ENCODE measurements around the gene BOLL. TPM values are rescaled to one million over a fixed set of nuclear protein-coding genes. Genes with fewer than 3 reads are reported as not detected.

The BOLL gene
- total and polyA plus RNA-seq, 12 donors = 0.12 to 0.18 TPM; not detected in 10

DNA sequence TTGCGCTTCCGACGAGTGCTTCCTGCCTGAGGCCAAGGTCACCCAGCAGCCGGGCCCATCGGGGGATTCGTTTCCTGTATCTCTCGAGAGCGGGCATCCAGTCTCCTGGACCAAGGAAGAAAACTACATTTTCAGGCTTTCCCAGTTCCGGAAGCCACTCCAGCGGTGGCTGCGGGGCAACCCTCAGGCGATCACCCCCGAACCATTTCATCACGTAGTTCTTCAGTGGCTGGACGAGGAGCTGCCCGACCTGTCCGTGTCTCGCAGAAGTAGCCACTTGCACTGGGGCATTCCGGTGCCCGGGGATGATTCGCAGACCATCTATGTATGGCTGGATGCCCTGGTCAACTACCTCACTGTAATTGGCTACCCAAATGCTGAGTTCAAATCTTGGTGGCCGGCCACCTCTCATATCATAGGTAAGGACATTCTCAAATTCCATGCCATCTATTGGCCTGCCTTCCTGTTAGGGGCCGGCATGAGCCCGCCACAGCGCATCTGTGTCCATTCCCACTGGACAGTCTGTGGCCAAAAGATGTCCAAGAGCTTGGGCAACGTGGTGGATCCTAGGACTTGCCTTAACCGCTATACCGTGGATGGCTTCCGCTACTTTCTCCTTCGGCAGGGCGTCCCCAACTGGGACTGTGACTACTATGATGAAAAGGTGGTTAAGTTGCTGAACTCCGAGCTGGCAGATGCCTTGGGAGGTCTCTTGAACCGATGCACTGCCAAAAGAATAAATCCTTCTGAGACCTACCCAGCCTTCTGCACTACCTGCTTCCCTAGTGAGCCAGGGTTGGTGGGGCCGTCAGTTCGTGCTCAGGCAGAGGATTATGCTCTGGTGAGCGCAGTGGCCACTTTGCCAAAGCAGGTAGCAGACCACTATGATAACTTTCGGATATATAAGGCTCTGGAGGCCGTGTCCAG is 78.9 kb downstream of the BOLL start:
- Histone ChIP-seq H3K36me3 (peaks cover 0 to 10% (median 0%) of the 10 kb centered on the region in 9 donors), H3K9me3 (no peaks in the 10 kb centered on the region), H3K27ac (peak overlapping the region in 9 of 10 donors; percentile 79 to 91 (median 83)), H3K4me3 (peak overlapping the region; percentile 59 to 99 (median 92)), H3K27me3 (no peaks in the 10 kb centered on the region), H3K4me1 (peaks cover 2 to 50% (median 40%) of the 10 kb centered on the region in 9 donors)
- 13 to 16% methylated on average over 38 of the region's 38 CpGs for WGBS, 2 donors
- intact Hi-C loops (cut with DNase I) = loop anchor here in 9 of 10 donors (2.0 to 10.0 kb wide), 12 partner anchors 71 to 591 kb away; partner anchors contain the start of genes MOB4 (in 5 of the 9), SF3B1 (in 3 of the 9), HSPD1 (in 2 of the 9) and HSPE1 (in 1 of the 9)
- ATAC-seq (peak in 7 of 8 donors; percentile 5 to 51 (median 21)), DNase-seq (peak; percentile 16 to 24)
- TF ChIP-seq, protein P1, sequence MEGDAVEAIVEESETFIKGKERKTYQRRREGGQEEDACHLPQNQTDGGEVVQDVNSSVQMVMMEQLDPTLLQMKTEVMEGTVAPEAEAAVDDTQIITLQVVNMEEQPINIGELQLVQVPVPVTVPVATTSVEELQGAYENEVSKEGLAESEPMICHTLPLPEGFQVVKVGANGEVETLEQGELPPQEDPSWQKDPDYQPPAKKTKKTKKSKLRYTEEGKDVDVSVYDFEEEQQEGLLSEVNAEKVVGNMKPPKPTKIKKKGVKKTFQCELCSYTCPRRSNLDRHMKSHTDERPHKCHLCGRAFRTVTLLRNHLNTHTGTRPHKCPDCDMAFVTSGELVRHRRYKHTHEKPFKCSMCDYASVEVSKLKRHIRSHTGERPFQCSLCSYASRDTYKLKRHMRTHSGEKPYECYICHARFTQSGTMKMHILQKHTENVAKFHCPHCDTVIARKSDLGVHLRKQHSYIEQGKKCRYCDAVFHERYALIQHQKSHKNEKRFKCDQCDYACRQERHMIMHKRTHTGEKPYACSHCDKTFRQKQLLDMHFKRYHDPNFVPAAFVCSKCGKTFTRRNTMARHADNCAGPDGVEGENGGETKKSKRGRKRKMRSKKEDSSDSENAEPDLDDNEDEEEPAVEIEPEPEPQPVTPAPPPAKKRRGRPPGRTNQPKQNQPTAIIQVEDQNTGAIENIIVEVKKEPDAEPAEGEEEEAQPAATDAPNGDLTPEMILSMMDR (IDR thresholded peaks at IDR 0.05) = no peak

DNA sequence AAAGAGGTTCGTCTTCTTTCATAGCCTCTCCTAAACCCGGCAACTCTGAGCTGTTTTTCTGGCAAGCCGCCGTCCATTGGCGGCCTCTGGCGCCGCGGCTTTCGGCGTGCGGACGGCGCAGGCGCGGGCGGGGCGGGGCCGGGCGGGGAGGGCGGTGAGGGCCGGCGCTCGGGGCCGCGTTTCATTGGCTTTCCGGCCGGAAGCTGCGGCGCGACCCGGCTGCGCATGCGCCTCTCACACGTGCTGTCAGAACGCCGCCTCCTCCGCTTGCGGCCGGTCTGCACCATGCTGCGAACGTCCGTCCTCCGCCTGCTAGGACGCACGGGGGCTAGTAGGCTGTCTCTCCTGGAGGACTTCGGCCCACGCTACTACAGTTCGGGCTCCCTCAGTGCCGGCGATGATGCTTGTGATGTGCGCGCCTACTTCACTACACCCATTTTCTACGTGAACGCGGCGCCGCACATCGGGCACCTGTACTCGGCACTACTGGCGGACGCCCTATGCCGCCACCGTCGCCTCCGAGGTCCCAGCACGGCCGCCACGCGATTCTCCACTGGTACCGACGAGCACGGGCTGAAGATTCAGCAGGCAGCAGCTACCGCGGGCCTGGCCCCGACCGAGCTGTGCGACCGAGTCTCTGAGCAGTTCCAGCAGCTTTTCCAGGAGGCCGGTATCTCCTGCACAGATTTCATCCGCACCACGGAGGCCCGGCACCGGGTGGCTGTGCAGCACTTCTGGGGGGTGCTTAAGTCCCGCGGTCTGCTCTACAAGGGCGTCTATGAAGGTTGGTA is 79.8 kb downstream of the BOLL start, which contains the start of gene MARS2:
MARS2 (plus strand) TSS at position 249 of the 791 bp plus-strand sequence; CDS start at position 286, 37 bp downstream.
- Histone ChIP-seq H3K27me3 (no peaks in the 10 kb centered on the region), H3K27ac (peak within 1 kb of the TSS; percentile 43 to 91 (median 85)), H3K4me1 (peaks cover 2 to 47% (median 40%) of the 10 kb centered on the region in 9 donors), H3K9me3 (no peaks in the 10 kb centered on the region), H3K4me3 (peak within 1 kb of the TSS; percentile 59 to 99 (median 92)), H3K36me3 (peaks cover 0 to 9% (median 0%) of the 10 kb centered on the region in 9 donors)
- ATAC-seq = peak; percentile 94 to 99 (median 98)
- peak; percentile 92 to 96 for DNase-seq
- WGBS, 2 donors = 0% methylated on average over 86 of the region's 86 CpGs
- intact Hi-C loops (cut with DNase I) = loop anchor here in 9 of 10 donors (2.0 to 10.0 kb wide), 11 partner anchors 72 to 592 kb away; partner anchors contain the start of genes MOB4 (in 5 of the 9), SF3B1 (in 3 of the 9), HSPD1 (in 2 of the 9) and HSPE1 (in 1 of the 9)
- TF ChIP-seq, protein P1 (IDR thresholded peaks at IDR 0.05) = peak in 2 of 9 donors; percentile 8 to 19

DNA sequence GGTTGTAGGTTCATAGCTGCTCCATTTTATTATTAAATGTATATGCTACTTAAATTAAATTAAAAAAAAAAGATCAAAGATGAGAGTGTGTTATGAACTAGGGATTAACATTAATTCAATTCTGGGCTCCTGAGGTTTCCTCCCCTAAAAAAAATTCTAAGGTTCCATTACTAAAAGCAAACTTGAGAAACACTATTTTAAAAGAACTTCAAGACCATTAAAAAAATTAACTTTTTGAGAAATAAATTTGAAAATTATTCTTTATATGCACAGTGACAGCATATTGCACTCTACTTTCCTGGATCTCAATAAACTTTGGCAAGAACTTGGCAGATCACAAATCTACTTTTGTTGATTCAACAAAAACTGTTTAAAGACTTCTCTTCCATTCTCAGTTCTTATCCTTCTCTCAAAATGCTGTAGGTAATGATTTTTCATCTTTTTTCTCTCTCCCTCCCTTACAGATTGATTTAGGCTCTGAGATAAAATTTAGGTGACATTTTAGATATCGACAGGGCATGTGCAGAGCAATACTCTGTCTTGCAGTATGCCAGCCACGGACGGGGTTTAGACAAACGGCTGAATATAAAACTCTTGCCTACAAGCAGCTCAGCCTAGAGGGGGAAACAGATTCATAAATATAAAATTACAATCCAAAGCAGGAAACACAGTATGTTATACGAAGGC is 80.5 kb downstream of the BOLL start:
- ATAC-seq = peak; percentile 29 to 45 (median 38)
- intact Hi-C loops (cut with DNase I) = loop anchor here in 9 of 10 donors (2.0 to 10.0 kb wide), 11 partner anchors 73 to 593 kb away; partner anchors contain the start of genes MOB4 (in 5 of the 9), SF3B1 (in 3 of the 9), HSPD1 (in 2 of the 9) and HSPE1 (in 1 of the 9)
- peak overlapping the region; percentile 43 to 91 (median 84) for H3K27ac ChIP-seq

More for the DNA sequence above, 80.5 kb downstream of the BOLL start:
- WGBS, 2 donors = 0 to 1% methylated on average over 5 of the region's 5 CpGs
- no peaks in the 10 kb centered on the region for H3K9me3 ChIP-seq
- TF ChIP-seq, protein P1 (IDR thresholded peaks at IDR 0.05) = no peak
- peaks cover 0 to 7% (median 0%) of the 10 kb centered on the region in 9 donors for H3K36me3 ChIP-seq
- H3K27me3 ChIP-seq = no peaks in the 10 kb centered on the region
- peaks cover 2 to 46% (median 37%) of the 10 kb centered on the region in 9 donors for H3K4me1 ChIP-seq
- no peak for DNase-seq
- peak overlapping the region; percentile 59 to 99 (median 92) for H3K4me3 ChIP-seq

Data from heart right ventricle (tissue), 16 donors.